Mucosa of rectum (tissue), 2 donors: ENCODE data around the gene PLCL1.

Source experiments
- H3K27ac ChIP-seq, 2 donors: one replicate each; pipeline ENCODE4 v1.7.0; 2013; ENCODE audit warnings: inconsistent platforms in 2 of 2, low read depth in 2 of 2, low read length in 2 of 2
- H3K27me3 ChIP-seq, 2 donors: one replicate each; pipeline ENCODE4 v1.7.0; 2013; ENCODE audit warnings: low read length in 2 of 2; ENCODE audit not compliant: control insufficient read depth in 2 of 2, insufficient read depth in 2 of 2
- H3K36me3 ChIP-seq, 2 donors: one replicate each; pipeline ENCODE4 v1.7.0; 2013; ENCODE audit warnings: low read length in 2 of 2; ENCODE audit not compliant: control insufficient read depth in 2 of 2, insufficient read depth in 2 of 2
- H3K4me1 ChIP-seq, 2 donors: one replicate each; pipeline ENCODE4 v1.7.0; 2013; ENCODE audit warnings: low read length in 2 of 2, mild to moderate bottlenecking in 1 of 2; ENCODE audit not compliant: control insufficient read depth in 2 of 2, insufficient read depth in 2 of 2
- H3K4me3 ChIP-seq, 2 donors: one replicate each; pipeline ENCODE4 v1.7.0; 2013; ENCODE audit warnings: low read length in 2 of 2
- H3K9ac ChIP-seq, 2 donors: one replicate each; pipeline ENCODE4 v1.7.0; 2013; ENCODE audit warnings: low read length in 2 of 2, low read depth in 1 of 2, mild to moderate bottlenecking in 1 of 2
- H3K9me3 ChIP-seq, 2 donors: one replicate each; pipeline ENCODE4 v1.7.0; 2013; ENCODE audit warnings: low read length in 2 of 2; ENCODE audit not compliant: control insufficient read depth in 2 of 2
- donor health status: healthy.
- donor health status: Normal muscosa, but diverticular disease.

The PLCL1 gene

GRCh38 chr2:197869041-197869440 is 64.6 kb downstream of the PLCL1 start:
- H3K36me3 ChIP-seq, result no peaks in the 10 kb centered on the region
- no peaks in the 10 kb centered on the region for H3K9me3 ChIP-seq
- H3K27ac ChIP-seq, result no peak overlapping the region
- H3K9ac ChIP-seq, result no peak overlapping the region
- H3K4me1 ChIP-seq, result no peaks in the 10 kb centered on the region
- no peak overlapping the region for H3K4me3 ChIP-seq
- H3K27me3 ChIP-seq, result no peaks in the 10 kb centered on the region

- H3K9ac ChIP-seq, result no peak overlapping the region
- H3K4me3 ChIP-seq, result no peak overlapping the region
- H3K9me3 ChIP-seq, result no peaks in the 10 kb centered on the region
- no peaks in the 10 kb centered on the region for H3K27me3 ChIP-seq
- H3K4me1 ChIP-seq, result no peaks in the 10 kb centered on the region
- H3K27ac ChIP-seq, result no peak overlapping the region
- H3K36me3 ChIP-seq, result no peaks in the 10 kb centered on the region
Observed at GRCh38 chr2:197869501-197870111, 65.2 kb downstream of the PLCL1 start.

GRCh38 chr2:197870137-197870536 is 65.7 kb downstream of the PLCL1 start:
- H3K4me1 ChIP-seq, result no peaks in the 10 kb centered on the region

GRCh38 chr2:197871780-197872456 is 67.5 kb downstream of the PLCL1 start:
- no peaks in the 10 kb centered on the region for H3K4me1 ChIP-seq
- H3K9ac ChIP-seq, result no peak overlapping the region
- no peak overlapping the region for H3K4me3 ChIP-seq
- no peaks in the 10 kb centered on the region for H3K9me3 ChIP-seq
- H3K27me3 ChIP-seq, result no peaks in the 10 kb centered on the region
- H3K27ac ChIP-seq, result no peak overlapping the region
- H3K36me3 ChIP-seq, result no peaks in the 10 kb centered on the region

More at GRCh38 chr2:197870137-197870536, 65.7 kb downstream of the PLCL1 start:
- H3K27ac ChIP-seq, result no peak overlapping the region
- H3K9ac ChIP-seq, result no peak overlapping the region
- H3K27me3 ChIP-seq, result no peaks in the 10 kb centered on the region
- no peaks in the 10 kb centered on the region for H3K36me3 ChIP-seq
- H3K9me3 ChIP-seq, result no peaks in the 10 kb centered on the region
- no peak overlapping the region for H3K4me3 ChIP-seq

- Histone ChIP-seq H3K27me3 (no peaks in the 10 kb centered on the region), H3K27ac (no peak overlapping the region), H3K9me3 (no peaks in the 10 kb centered on the region), H3K9ac (no peak overlapping the region), H3K4me1 (peaks cover 0 to 2% of the 10 kb centered on the region in 2 donors), H3K36me3 (no peaks in the 10 kb centered on the region), H3K4me3 (no peak overlapping the region)
Observed at GRCh38 chr2:197873293-197873701, 68.9 kb downstream of the PLCL1 start.

GRCh38 chr2:197875763-197876162 is 71.4 kb downstream of the PLCL1 start:
- Histone ChIP-seq H3K27ac (no peak overlapping the region), H3K4me3 (no peak overlapping the region), H3K9me3 (no peaks in the 10 kb centered on the region), H3K27me3 (no peaks in the 10 kb centered on the region), H3K9ac (no peak overlapping the region), H3K4me1 (peaks cover 0 to 2% of the 10 kb centered on the region in 2 donors), H3K36me3 (no peaks in the 10 kb centered on the region)

GRCh38 chr2:197876524-197876923 is 72.1 kb downstream of the PLCL1 start:
- Histone ChIP-seq H3K9me3 (no peaks in the 10 kb centered on the region), H3K36me3 (no peaks in the 10 kb centered on the region), H3K27ac (no peak overlapping the region), H3K4me3 (no peak overlapping the region), H3K9ac (no peak overlapping the region), H3K27me3 (no peaks in the 10 kb centered on the region), H3K4me1 (peaks cover 0 to 2% of the 10 kb centered on the region in 2 donors)

GRCh38 chr2:197877038-197877437 is 72.6 kb downstream of the PLCL1 start:
- peaks cover 0 to 2% of the 10 kb centered on the region in 2 donors for H3K4me1 ChIP-seq
- H3K27ac ChIP-seq, result no peak overlapping the region
- H3K9ac ChIP-seq, result no peak overlapping the region
- H3K36me3 ChIP-seq, result no peaks in the 10 kb centered on the region
- H3K4me3 ChIP-seq, result no peak overlapping the region
- no peaks in the 10 kb centered on the region for H3K9me3 ChIP-seq
- no peaks in the 10 kb centered on the region for H3K27me3 ChIP-seq

- no peaks in the 10 kb centered on the region for H3K27me3 ChIP-seq
- H3K9ac ChIP-seq, result no peak overlapping the region
- H3K9me3 ChIP-seq, result no peaks in the 10 kb centered on the region
- no peak overlapping the region for H3K4me3 ChIP-seq
- H3K4me1 ChIP-seq, result peaks cover 0 to 2% of the 10 kb centered on the region in 2 donors
- no peaks in the 10 kb centered on the region for H3K36me3 ChIP-seq
- H3K27ac ChIP-seq, result no peak overlapping the region
Observed at GRCh38 chr2:197878792-197879191, 74.4 kb downstream of the PLCL1 start.

GRCh38 chr2:197879812-197880408 is 75.5 kb downstream of the PLCL1 start:
- no peak overlapping the region for H3K4me3 ChIP-seq
- H3K9me3 ChIP-seq, result no peaks in the 10 kb centered on the region
- H3K9ac ChIP-seq, result no peak overlapping the region
- peaks cover 0 to 2% of the 10 kb centered on the region in 2 donors for H3K4me1 ChIP-seq
- no peaks in the 10 kb centered on the region for H3K27me3 ChIP-seq
- H3K27ac ChIP-seq, result no peak overlapping the region
- no peaks in the 10 kb centered on the region for H3K36me3 ChIP-seq
